Measurements from ENCODE around the gene ERF. TPM values are rescaled to one million over a fixed set of nuclear protein-coding genes. Genes with fewer than 3 reads are reported as not detected.

Gene ERF
- total and polyA plus RNA-seq, 10 of the 15 experiments (the other 5 are each of a cell fraction or from before 2014, with no cell fraction given), result 0.02 to 51.8 (median 14.4) TPM

- TF ChIP-seq ZBTB11 (CRISPR knock-in tag; IDR thresholded peaks at IDR 0.05), result no peak
- no peak for TF ChIP-seq EP300 (IDR thresholded peaks at IDR 0.05; ENCODE audit: borderline replicate concordance in 1 of 2, control insufficient read depth in 1 of 2, low read depth in 2 of 2, low read length in 2 of 2)
- no peak for TF ChIP-seq SUZ12 (IDR thresholded peaks at IDR 0.05; ENCODE audit: unreplicated experiment)
- no peak for TF ChIP-seq CTCF (IDR thresholded peaks at IDR 0.05 in 2 of 3, conservative IDR thresholded peaks at IDR 0.05 in 1 of 3; ENCODE audit: control insufficient read depth in 2 of 3, extremely low read depth in 1 of 3, insufficient read depth in 1 of 3, low read depth in 3 of 3, low read length in 3 of 3)
These were observed 2.3 kb downstream of the ERF start (continued) for GRCh38 chr19:42252365-42253244.
